K562 (cell line): ENCODE measurements around the gene CCDC106. TPM values are rescaled to one million over a fixed set of nuclear protein-coding genes. Genes with fewer than 3 reads are reported as not detected.
A peak's percentile ranks its signal among the peaks of the same experiment; 100 is the strongest.

Experiments used
- BHLHE40 ChIP-seq: IDR thresholded peaks from 2 replicates; pipeline ENCODE4 v1.6.1; 2011; ENCODE audit warnings: low read length, improper control_type of control experiment
- CBFA2T3 ChIP-seq: fragments of 450-650 bp; IDR thresholded peaks from 2 replicates; pipeline ENCODE4 v1.6.1; 2017
- DIDO1 ChIP-seq: fragments of 450-650 bp; IDR thresholded peaks from 2 replicates; pipeline ENCODE4 v1.6.1; 2016; ENCODE audit warnings: low read depth, missing biosample characterization, missing genetic modification characterization
- FOSL1 ChIP-seq: fragments of 200-800 bp; sonication (Bioruptor generic); conservative IDR thresholded peaks from 2 replicates; pipeline ENCODE4 v1.6.1; 2016; ENCODE audit warnings: missing genetic modification characterization, missing compliant biosample characterization
- GABPB1 ChIP-seq: sonication (generic); formaldehyde crosslinking; IDR thresholded peaks from 2 replicates; pipeline ENCODE4 v1.8.0; 2022; ENCODE audit warnings: mild to moderate bottlenecking, missing genetic modification reagents
- GATA2 ChIP-seq: sonication (generic); formaldehyde crosslinking; IDR thresholded peaks from 2 replicates; pipeline ENCODE4 v1.4.0; 2020; ENCODE audit warnings: mild to moderate bottlenecking, missing genetic modification reagents
- KDM1A ChIP-seq, 2 experiments: fragments of 450-650 bp; IDR thresholded peaks; 2 replicates each; pipeline ENCODE4 v1.6.1; 2016; ENCODE audit warnings: mild to moderate bottlenecking in 2 of 2
- MAZ ChIP-seq, 2 experiments: fragments of 450-650 bp in 1 of 2; sonication (generic) in 1 of 2; formaldehyde crosslinking; IDR thresholded peaks in 1 of 2; conservative IDR thresholded peaks in 1 of 2; 2 replicates each; pipeline versions ENCODE4 v1.4.0 to v1.5.0; 2020; ENCODE audit warnings: mild to moderate bottlenecking in 1 of 2, missing genetic modification reagents in 1 of 2
- SOX6 ChIP-seq: fragments of 450-650 bp; IDR thresholded peaks from 2 replicates; pipeline ENCODE4 v1.6.1; 2014; ENCODE audit warnings: mild to moderate bottlenecking
- TBL1XR1 ChIP-seq, 2 experiments: IDR thresholded peaks; 2 replicates each; pipeline ENCODE4 v1.6.1; 2012; ENCODE audit warnings: improper control_type of control experiment in 2 of 2, low read length in 2 of 2, mild to moderate bottlenecking in 1 of 2
- TEAD1 ChIP-seq, 2 experiments: fragments of 450-650 bp in 1 of 2; sonication (generic) in 1 of 2; formaldehyde crosslinking; IDR thresholded peaks; 2 replicates each; pipeline versions ENCODE4 v1.4.0 to v1.8.0; 2020 to 2022; ENCODE audit warnings: mild to moderate bottlenecking in 2 of 2, missing genetic modification reagents in 1 of 2
- TFAP4 ChIP-seq: sonication (generic); formaldehyde crosslinking; IDR thresholded peaks from 2 replicates; pipeline ENCODE4 v1.8.0; 2022; ENCODE audit warnings: missing genetic modification reagents, mild to moderate bottlenecking, moderate library complexity, borderline replicate concordance
- XRCC5 ChIP-seq: fragments of 200-400 bp; formaldehyde crosslinking; IDR thresholded peaks from 2 replicates; pipeline ENCODE4 v1.6.1; 2017; ENCODE audit warnings: low read depth, mild to moderate bottlenecking, low read length
- ZBTB11 ChIP-seq, 3 experiments: fragments of 200-800 bp in 1 of 3; fragments of 250-450 bp in 1 of 3; fragments of 450-650 bp in 1 of 3; sonication (Bioruptor Pico) in 1 of 3; sonication (Bioruptor generic) in 1 of 3; formaldehyde crosslinking in 1 of 3; IDR thresholded peaks; 2 replicates each; pipeline versions ENCODE4 v1.6.1 to v1.8.0; 2016 to 2022; ENCODE audit warnings: mild to moderate bottlenecking in 2 of 3, missing genetic modification characterization in 2 of 3, missing compliant biosample characterization in 1 of 3, moderate library complexity in 1 of 3
- ZFX ChIP-seq: sonication (generic); formaldehyde crosslinking; IDR thresholded peaks from 2 replicates; pipeline ENCODE4 v1.8.0; 2022; ENCODE audit warnings: mild to moderate bottlenecking, missing genetic modification reagents, moderate library complexity
- ZKSCAN1 ChIP-seq: fragments of 150-350 bp; IDR thresholded peaks from 2 replicates; pipeline ENCODE4 v1.6.1; 2016; ENCODE audit warnings: low read depth, low read length
- ZNF175 ChIP-seq: fragments of 200-800 bp; sonication (Bioruptor generic); IDR thresholded peaks from 2 replicates; pipeline ENCODE4 v1.6.1; 2016; ENCODE audit warnings: low read depth, mild to moderate bottlenecking, missing genetic modification characterization, missing compliant biosample characterization
- ZNF766 ChIP-seq: fragments of 200-800 bp; sonication (Bioruptor generic); conservative IDR thresholded peaks from 2 replicates; pipeline ENCODE4 v1.6.1; 2016; ENCODE audit warnings: missing genetic modification characterization, missing compliant biosample characterization
- polyA plus RNA-seq, 8 experiments: library from polyadenylated mRNA; depleted of rRNA in 4 of 8; stranded (reverse) in 5 of 8; unstranded in 3 of 8; fragments of >200 nt; fragmentation: Nextera tagmentation in 2 of 8; fragmentation: Illumina TruSeq in 1 of 8; extraction: Ambion mirVana in 2 of 8; extraction: Trizol in 1 of 8; gene quantifications; 2 replicates each; pipeline versions ENCODE4 v1.2.1 to v1.2.3, GENCODE V29; 2011 to 2014; ENCODE audit warnings: inconsistent platforms in 1 of 8, missing spikeins in 1 of 8
- total RNA-seq, 7 experiments: library from RNA; depleted of rRNA in 6 of 7; stranded (reverse); fragments of >200 nt in 6 of 7; fragmentation: Illumina TruSeq in 2 of 7; extraction: Trizol in 2 of 7; gene quantifications; 2 replicates each; pipeline versions ENCODE4 v1.2.1 to v1.2.3, GENCODE V29; 2011 to 2021; ENCODE audit warnings: low replicate concordance in 1 of 7
- TF ChIP-seq, protein P1 (sequence below), 2 experiments: fragments of 250-450 bp in 1 of 2; fragments of 450-650 bp in 1 of 2; sonication (Bioruptor Pico) in 1 of 2; IDR thresholded peaks; 2 replicates each; pipeline versions ENCODE4 v1.6.1 to v1.8.0; 2016 to 2021; ENCODE audit warnings: mild to moderate bottlenecking in 2 of 2, moderate library complexity in 2 of 2, missing compliant biosample characterization in 1 of 2, missing genetic modification characterization in 1 of 2
- TF ChIP-seq, protein P2 (sequence below): fragments of 200-800 bp; sonication (Bioruptor generic); IDR thresholded peaks from 2 replicates; pipeline ENCODE4 v1.6.1; 2017; ENCODE audit warnings: missing genetic modification characterization, missing compliant biosample characterization

The CCDC106 gene
- total and polyA plus RNA-seq, 9 of the 15 experiments (the other 6 are each of a cell fraction or from before 2014, with no cell fraction given), result 0.10 to 27.5 (median 15.0) TPM; not detected in 1

GRCh38 chr19:55702131-55702627, 54.2 kb downstream of the CCDC106 start (continued):
- TF ChIP-seq BHLHE40, result peak; percentile 77
- TF ChIP-seq FOSL1 (tag), result peak; percentile 37; the same call in 1 of the 2 replicates
- peak; percentile 75 for TF ChIP-seq ZNF175 (CRISPR knock-in tag)
- no peak for TF ChIP-seq GABPB1 (CRISPR knock-in tag)
- peak in 1 of 2 experiments; percentile 53; a peak in 1 of 4 replicates for TF ChIP-seq TEAD1 (CRISPR knock-in tag; IDR thresholded peaks at IDR 0.05)
- TF ChIP-seq, protein P1, sequence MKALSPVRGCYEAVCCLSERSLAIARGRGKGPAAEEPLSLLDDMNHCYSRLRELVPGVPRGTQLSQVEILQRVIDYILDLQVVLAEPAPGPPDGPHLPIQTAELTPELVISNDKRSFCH (CRISPR knock-in tag; IDR thresholded peaks at IDR 0.05), result no peak
- TF ChIP-seq, protein P1 (tag; IDR thresholded peaks at IDR 0.05), result 0 out of 2 replicates have a peak, but pooled peaks have one; percentile 34
- TF ChIP-seq ZBTB11 (CRISPR knock-in tag; IDR thresholded peaks at IDR 0.05), result peak in 1 of 3 experiments; percentile 73; a peak in 2 of 6 replicates
- peak; percentile 76 for TF ChIP-seq ZNF766 (CRISPR knock-in tag)
- no peak for TF ChIP-seq DIDO1
- 0 out of 2 replicates have a peak, but pooled peaks have one; percentile 25 for TF ChIP-seq XRCC5
- TF ChIP-seq TFAP4 (CRISPR knock-in tag), result peak; percentile 32; the same call in 1 of the 2 replicates
- TF ChIP-seq CBFA2T3, result peak; percentile 98
- peak; percentile 17 to 31; a peak in 3 of 4 replicates for TF ChIP-seq MAZ (CRISPR knock-in tag; conservative IDR thresholded peaks at IDR 0.05 in 1 of 2, IDR thresholded peaks at IDR 0.05 in 1 of 2)
- TF ChIP-seq TBL1XR1 (IDR thresholded peaks at IDR 0.05; ENCODE audit: low read length in 2 of 2), result peak in 1 of 2 experiments; percentile 70; a peak in 1 of 4 replicates
- peak; percentile 99 for TF ChIP-seq KDM1A (IDR thresholded peaks at IDR 0.05)
- TF ChIP-seq ZFX (CRISPR knock-in tag), result peak; percentile 48
- TF ChIP-seq SOX6, result peak; percentile 96
- TF ChIP-seq, protein P2, sequence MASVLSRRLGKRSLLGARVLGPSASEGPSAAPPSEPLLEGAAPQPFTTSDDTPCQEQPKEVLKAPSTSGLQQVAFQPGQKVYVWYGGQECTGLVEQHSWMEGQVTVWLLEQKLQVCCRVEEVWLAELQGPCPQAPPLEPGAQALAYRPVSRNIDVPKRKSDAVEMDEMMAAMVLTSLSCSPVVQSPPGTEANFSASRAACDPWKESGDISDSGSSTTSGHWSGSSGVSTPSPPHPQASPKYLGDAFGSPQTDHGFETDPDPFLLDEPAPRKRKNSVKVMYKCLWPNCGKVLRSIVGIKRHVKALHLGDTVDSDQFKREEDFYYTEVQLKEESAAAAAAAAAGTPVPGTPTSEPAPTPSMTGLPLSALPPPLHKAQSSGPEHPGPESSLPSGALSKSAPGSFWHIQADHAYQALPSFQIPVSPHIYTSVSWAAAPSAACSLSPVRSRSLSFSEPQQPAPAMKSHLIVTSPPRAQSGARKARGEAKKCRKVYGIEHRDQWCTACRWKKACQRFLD (CRISPR knock-in tag), result peak; percentile 89
- TF ChIP-seq ZKSCAN1, result peak; percentile 65
- peak; percentile 83 for TF ChIP-seq GATA2
